ENCODE results near the gene PDIA3. TPM values are rescaled to one million over a fixed set of nuclear protein-coding genes. Genes with fewer than 3 reads are reported as not detected.
"Not testable (repeated sequence)": the region's sequence is repeated elsewhere in the genome, so short reads cannot be mapped to it uniquely, and the experiment has no call there.

The PDIA3 gene
- total RNA-seq, 2 experiments from 2014 or later = 286 to 291 TPM

- CTCF ChIA-PET = interaction anchor here (2.6 kb wide), 1 partner anchor 22 kb away, joined by 10 read pairs; the partner anchor contains the start of gene ELL3
- intact Hi-C loops (cut with micrococcal nuclease) = no loop called here
- no peak for DNase-seq
- H3K27ac Mint-ChIP-seq = peak overlapping the region; percentile 87
- H3K27me3 Mint-ChIP-seq = no peaks in the 10 kb centered on the region
- no peaks in the 10 kb centered on the region for H3K9me3 Mint-ChIP-seq
- peaks cover 55% of the 10 kb centered on the region for H3K4me1 Mint-ChIP-seq (ENCODE audit: low read depth)
- POLR2A ChIA-PET = interaction anchor here (1.4 to 1.6 kb wide), 2 partner anchors 22 to 28 kb away, joined by 6 read pairs; partner anchors contain the start of genes ELL3 and WDR76
- peaks cover 64% of the 10 kb centered on the region for H3K36me3 Mint-ChIP-seq
- H3K4me3 Mint-ChIP-seq = no peak overlapping the region
These were observed 53.1 kb downstream of the PDIA3 start for GRCh38 chr15:43799209-43799944.

GRCh38 chr15:43799945-43800285, 53.7 kb downstream of the PDIA3 start, which contains the start of gene SERINC4:
Gene SERINC4, minus strand, starts transcription at chr15:43800220. Its CDS starts 234 bp downstream, at chr15:43799986.
- H3K36me3 Mint-ChIP-seq = peaks cover 61% of the 10 kb centered on the region
- peak within 1 kb of the TSS; percentile 87 for H3K27ac Mint-ChIP-seq
- intact Hi-C loops (cut with micrococcal nuclease) = loop anchor here (1.0 kb wide), 2 partner anchors 8 to 24 kb away; partner anchors contain the start of genes MFAP1 and SERF2
- no peaks in the 10 kb centered on the region for H3K9me3 Mint-ChIP-seq
- POLR2A ChIA-PET = interaction anchor here (0.5 to 1.8 kb wide), 7 partner anchors 8 to 55 kb away, joined by 3 to 17 read pairs (median 6); partner anchors contain the start of genes ELL3, MFAP1, SERF2 and WDR76
- DNase-seq = no peak
- CTCF ChIA-PET = interaction anchor here (1.0 to 2.6 kb wide), 2 partner anchors 23 to 32 kb away, joined by 3 to 10 read pairs; partner anchors contain the start of gene ELL3
- peaks cover 50% of the 10 kb centered on the region for H3K4me1 Mint-ChIP-seq (ENCODE audit: low read depth)
- H3K4me3 Mint-ChIP-seq = peak within 1 kb of the TSS; percentile 99
- no peaks in the 10 kb centered on the region for H3K27me3 Mint-ChIP-seq

DNA sequence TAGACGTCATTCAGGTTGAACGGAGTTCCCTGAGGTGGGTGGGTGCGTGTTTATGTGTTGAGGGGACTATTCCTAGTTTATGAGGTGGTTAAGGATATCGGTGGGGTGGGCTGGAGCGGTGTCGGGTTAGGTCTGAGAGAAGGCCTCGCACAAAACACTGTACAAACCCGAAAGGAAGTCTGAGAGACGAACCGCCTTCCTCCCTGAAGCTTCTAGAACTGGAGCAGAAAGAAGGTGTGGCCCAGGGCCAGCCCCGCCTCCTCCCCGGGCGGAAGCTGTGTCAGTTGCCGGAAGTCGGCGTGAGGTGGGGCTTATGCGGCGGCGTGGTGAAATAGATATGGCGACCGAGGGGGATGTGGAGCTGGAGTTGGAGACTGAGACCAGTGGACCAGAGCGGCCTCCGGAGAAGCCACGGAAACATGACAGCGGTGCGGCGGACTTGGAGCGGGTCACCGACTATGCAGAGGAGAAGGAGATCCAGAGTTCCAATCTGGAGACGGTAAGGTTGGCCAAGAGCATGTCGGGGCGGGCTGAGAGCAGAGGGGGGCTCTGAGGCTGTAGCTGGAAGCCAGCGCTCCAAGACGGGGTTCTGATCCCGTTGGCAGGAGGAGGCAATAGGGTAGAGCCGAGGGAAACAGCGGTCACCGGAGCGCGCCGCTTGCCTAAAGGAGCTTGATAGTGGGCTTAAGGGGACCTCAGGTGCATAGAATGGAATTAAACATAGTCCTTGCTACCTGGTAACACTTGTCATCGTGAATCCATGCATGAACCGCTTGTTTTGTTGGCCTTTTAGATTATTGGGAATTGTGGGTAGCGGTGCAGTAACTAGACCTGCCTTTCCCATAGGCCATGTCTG, 54.3 kb downstream of the PDIA3 start, which contains the start of gene HYPK:
HYPK (plus strand) TSS at position 314 of the 856 bp plus-strand sequence; CDS start at position 338, 24 bp downstream.
- peak; percentile 95 for DNase-seq
- ChIA-PET CTCF (interaction anchor here (0.8 to 2.6 kb wide), 3 partner anchors 12 to 32 kb away, joined by 3 to 10 read pairs (median 3); partner anchors contain the start of gene ELL3), POLR2A (interaction anchor here (0.5 to 1.8 kb wide), 8 partner anchors 8 to 55 kb away, joined by 3 to 17 read pairs (median 6); partner anchors contain the start of genes ELL3, MFAP1, SERF2 and WDR76)
- H3K4me3 Mint-ChIP-seq = peak within 1 kb of the TSS; percentile 99
- peak within 1 kb of the TSS; percentile 87 for H3K27ac Mint-ChIP-seq
- no peaks in the 10 kb centered on the region for H3K27me3 Mint-ChIP-seq
- intact Hi-C loops (cut with micrococcal nuclease) = loop anchor here (1.0 kb wide), 2 partner anchors 8 to 24 kb away; partner anchors contain the start of genes MFAP1 and SERF2
- H3K36me3 Mint-ChIP-seq = peaks cover 56% of the 10 kb centered on the region
- no peaks in the 10 kb centered on the region for H3K9me3 Mint-ChIP-seq
- H3K4me1 Mint-ChIP-seq (ENCODE audit: low read depth) = peaks cover 45% of the 10 kb centered on the region

DNA sequence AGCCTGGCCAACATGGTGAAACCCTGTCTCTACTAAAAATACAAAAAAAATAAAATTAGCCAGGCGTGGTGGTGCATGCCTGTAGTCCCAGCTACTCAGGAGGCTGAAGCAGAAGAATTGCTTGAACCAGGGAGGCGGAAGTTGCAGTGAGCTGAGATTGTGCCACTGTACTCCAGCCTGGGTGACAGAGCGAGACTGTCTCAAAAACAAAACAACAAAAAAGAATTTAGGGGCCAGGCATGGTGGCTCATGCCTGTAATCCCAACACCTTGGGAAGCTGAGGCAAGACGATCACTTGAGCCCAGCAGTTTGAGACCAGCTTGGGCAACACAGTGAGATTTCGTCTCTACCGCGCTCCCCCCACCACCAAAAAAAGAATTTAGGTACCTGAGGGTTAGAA, 56.4 kb downstream of the PDIA3 start:
- not testable (repeated sequence) for H3K27me3 Mint-ChIP-seq, H3K4me3 Mint-ChIP-seq
- POLR2A ChIA-PET = interaction anchor here (1.3 kb wide), 1 partner anchor 10 kb away, joined by 5 read pairs; no protein-coding TSS in a partner anchor

DNA sequence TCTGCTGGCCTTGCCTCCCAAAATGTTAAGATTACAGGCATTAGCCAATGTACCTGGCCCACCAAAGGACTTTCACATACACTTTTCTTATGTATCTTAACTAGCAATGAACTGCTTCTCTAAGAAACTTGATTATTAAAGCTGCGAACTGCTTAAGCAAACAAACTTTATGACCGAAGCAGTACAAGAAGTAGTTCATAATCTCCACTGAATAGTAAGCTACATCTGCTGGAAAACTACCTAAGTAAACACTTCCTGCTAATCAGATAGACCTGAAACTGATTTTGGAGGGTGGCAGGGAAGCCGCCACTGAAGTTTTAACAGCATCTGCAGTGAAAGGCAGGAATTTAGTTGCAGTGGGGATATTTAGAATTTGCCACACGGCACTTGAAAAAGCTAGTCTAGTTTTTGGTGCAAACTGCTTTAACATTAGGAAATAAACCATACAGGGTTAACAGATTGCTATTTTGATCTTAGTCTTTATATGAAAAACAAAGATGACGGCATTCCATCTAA, 62.3 kb downstream of the PDIA3 start:
- CTCF ChIA-PET = no interaction called here
- POLR2A ChIA-PET = no interaction called here
- peaks cover 3% of the 10 kb centered on the region for H3K4me1 Mint-ChIP-seq (ENCODE audit: low read depth)
- intact Hi-C loops (cut with micrococcal nuclease) = no loop called here
- DNase-seq = no peak
- no peak overlapping the region for H3K4me3 Mint-ChIP-seq
- no peaks in the 10 kb centered on the region for H3K27me3 Mint-ChIP-seq
- no peaks in the 10 kb centered on the region for H3K9me3 Mint-ChIP-seq
- H3K36me3 Mint-ChIP-seq = peaks cover 48% of the 10 kb centered on the region
- no peak overlapping the region for H3K27ac Mint-ChIP-seq

More for the DNA sequence above, 56.4 kb downstream of the PDIA3 start:
- Mint-ChIP-seq H3K4me1 (ENCODE audit: low read depth) (peaks cover 34% of the 10 kb centered on the region), H3K27ac (peak overlapping the region; percentile 33), H3K36me3 (peaks cover 60% of the 10 kb centered on the region)
- CTCF ChIA-PET; H3K9me3 Mint-ChIP-seq; DNase-seq; intact Hi-C loops (cut with micrococcal nuclease): not testable (repeated sequence)

DNA sequence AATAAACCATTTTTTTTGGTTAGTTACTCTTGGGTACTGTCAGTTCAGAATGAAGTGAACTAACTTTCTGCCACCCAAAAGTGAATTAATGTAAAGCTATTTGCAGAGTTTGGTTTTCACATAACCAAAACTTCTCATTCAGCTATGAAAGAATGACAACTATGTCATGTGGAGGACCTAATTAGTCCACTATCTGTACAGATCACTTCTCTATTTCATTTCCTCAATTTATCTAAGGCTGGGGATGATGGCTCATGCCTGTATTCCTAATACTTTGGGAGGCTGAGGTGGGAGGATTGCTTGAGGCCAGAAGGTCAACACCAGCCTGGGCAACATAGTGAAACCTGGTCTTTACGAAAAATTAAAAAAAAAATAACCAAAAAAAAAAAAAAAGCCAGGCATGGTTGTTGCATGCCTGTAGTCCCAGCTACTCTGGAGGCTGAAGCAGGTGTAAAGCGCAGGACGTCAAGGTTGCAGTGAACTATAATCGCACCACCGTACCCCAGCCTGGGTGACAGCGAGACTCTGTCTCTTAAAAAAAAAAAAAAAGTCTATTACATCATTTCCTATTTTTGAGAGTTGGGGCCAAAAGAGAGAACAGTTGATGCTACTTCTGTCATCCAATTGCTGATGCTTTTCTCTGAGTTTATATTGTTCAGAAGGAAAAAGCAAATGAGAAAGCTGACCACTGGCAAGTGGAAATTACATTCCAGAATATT, 62.9 kb downstream of the PDIA3 start:
- H3K36me3 Mint-ChIP-seq = peaks cover 52% of the 10 kb centered on the region
- no peak for DNase-seq
- no peak overlapping the region for H3K27ac Mint-ChIP-seq

DNA sequence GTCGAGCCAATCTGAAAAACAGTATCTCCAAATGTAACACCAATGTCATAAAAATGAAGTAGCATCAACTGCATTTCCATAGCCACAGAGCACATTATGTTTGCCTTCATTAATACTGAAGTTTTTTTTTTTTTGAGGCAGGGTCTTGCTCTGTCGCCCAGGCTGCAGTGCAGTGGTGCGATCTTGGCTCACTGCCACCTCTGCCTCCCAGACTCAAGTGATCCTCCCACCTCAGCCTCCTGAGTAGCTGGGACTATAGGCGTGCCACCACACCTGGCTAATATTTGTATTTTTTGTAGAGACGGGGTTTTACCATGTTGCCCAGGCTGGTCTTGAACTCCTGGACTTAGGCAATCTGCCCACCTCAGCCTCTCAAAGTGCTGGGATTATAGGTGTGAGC, 68.8 kb downstream of the PDIA3 start:
- POLR2A ChIA-PET; H3K27me3 Mint-ChIP-seq; H3K4me1 Mint-ChIP-seq (ENCODE audit: low read depth); CTCF ChIA-PET; H3K4me3 Mint-ChIP-seq; intact Hi-C loops (cut with micrococcal nuclease); DNase-seq; H3K9me3 Mint-ChIP-seq: not testable (repeated sequence)
- H3K27ac Mint-ChIP-seq = peak overlapping the region; percentile 1
- peaks cover 37% of the 10 kb centered on the region for H3K36me3 Mint-ChIP-seq

More for the DNA sequence above, 62.9 kb downstream of the PDIA3 start:
- no peaks in the 10 kb centered on the region for H3K27me3 Mint-ChIP-seq
- intact Hi-C loops (cut with micrococcal nuclease) = no loop called here
- peaks cover 3% of the 10 kb centered on the region for H3K4me1 Mint-ChIP-seq (ENCODE audit: low read depth)
- no peak overlapping the region for H3K4me3 Mint-ChIP-seq
- POLR2A ChIA-PET = no interaction called here
- no peaks in the 10 kb centered on the region for H3K9me3 Mint-ChIP-seq
- CTCF ChIA-PET = no interaction called here

DNA sequence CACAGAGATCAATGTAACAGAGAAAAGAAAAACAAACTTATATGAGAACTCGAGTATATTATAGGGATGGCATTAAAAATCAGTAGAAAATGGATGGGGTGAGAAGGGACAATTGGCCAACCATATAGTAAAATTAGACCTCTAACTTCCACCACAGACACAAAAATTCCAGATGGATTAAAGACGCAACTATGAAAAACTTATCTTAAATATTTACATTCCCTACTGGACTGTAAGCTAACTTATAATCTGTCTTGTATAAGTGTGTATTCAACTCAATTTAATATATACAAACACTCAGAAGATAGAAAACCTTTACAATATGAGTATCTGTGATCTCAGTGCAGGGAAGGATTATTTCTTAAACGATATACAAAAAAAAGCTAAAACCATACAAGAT, 75.3 kb downstream of the PDIA3 start:
- Mint-ChIP-seq H3K4me3 (peak overlapping the region; percentile 30), H3K9me3 (no peaks in the 10 kb centered on the region), H3K36me3 (peaks cover 16% of the 10 kb centered on the region), H3K27me3 (no peaks in the 10 kb centered on the region), H3K4me1 (ENCODE audit: low read depth) (peaks cover 44% of the 10 kb centered on the region), H3K27ac (peak overlapping the region; percentile 29)
- POLR2A ChIA-PET = interaction anchor here (0.6 kb wide), 1 partner anchor 467 kb away, joined by 3 read pairs; the partner anchor contains the start of gene GOLM2
- DNase-seq = no peak
- intact Hi-C loops (cut with micrococcal nuclease) = loop anchor here (5.0 to 10.0 kb wide), 5 partner anchors 463 to 1583 kb away; partner anchors contain the start of genes CTDSPL2, EIF3J and GOLM2
- CTCF ChIA-PET = interaction anchor here (1.0 kb wide), 1 partner anchor 445 kb away, joined by 3 read pairs; no protein-coding TSS in a partner anchor

Small RNA genes within 50 kb of the gene (microRNA-seq; reads per million reads assigned to microRNA genes)
- not detected for gene MIR1282 (ENCODE audit: borderline microRNAs expressed, borderline number of aligned reads, borderline replicate concordance)

Other genes with a start within 250 kb of the PDIA3 start
- 1 to 10 TPM; 1.5 TPM for gene MAP1A, start 228.8 kb upstream of the PDIA3 start, total RNA-seq
- 10 to 100 TPM; 38.6 to 44.2 TPM for gene PPIP5K1, start 156.2 kb upstream of the PDIA3 start, total RNA-seq
- gene CKMT1B, start 152.4 kb upstream of the PDIA3 start, total RNA-seq = under 1 TPM in 1 of 2 experiments, not detected in 1; 0.36 TPM
- under 1 TPM; 0.44 to 0.57 TPM for gene STRC, start 127.6 kb upstream of the PDIA3 start, total RNA-seq
- gene CATSPER2, start 97.6 kb upstream of the PDIA3 start, total RNA-seq = 1 to 10 TPM; 5.1 to 5.5 TPM
- gene CKMT1A, start 52.6 kb upstream of the PDIA3 start, total RNA-seq = under 1 TPM; 0.33 to 0.41 TPM
- gene ELL3, start 30.5 kb downstream of the PDIA3 start, total RNA-seq = 1 to 10 TPM; 2.4 to 2.9 TPM
- gene SERF2, start 45.9 kb downstream of the PDIA3 start, total RNA-seq = 100 to 1,000 TPM; 787 to 817 TPM
- gene SERINC4, start 53.8 kb downstream of the PDIA3 start, total RNA-seq = under 1 TPM; 0.10 to 0.15 TPM
- gene HYPK, start 54.2 kb downstream of the PDIA3 start, total RNA-seq = 10 to 100 TPM; 16.7 to 19.1 TPM
- 10 to 100 TPM; 37.2 to 38.0 TPM for gene MFAP1, start 78.3 kb downstream of the PDIA3 start, total RNA-seq
- 10 to 100 TPM; 89.9 to 93.2 TPM for gene WDR76, start 80.6 kb downstream of the PDIA3 start, total RNA-seq

All from activated CD4-positive, alpha-beta memory T cell treated with anti-CD3 and anti-CD28 coated beads for 36 hours (primary cell).